B cell (primary cell): ENCODE results near the gene SYNJ2. TPM values are rescaled to one million over a fixed set of nuclear protein-coding genes. Genes with fewer than 3 reads are reported as not detected.

Experiments
- ATAC-seq: fragments of 200-7000 bp; cut with Tn5 transposase; one replicate; pipeline ENCODE4 v1.10.0; 2021; ENCODE audit warnings: low read depth, mild to moderate bottlenecking, moderate number of reproducible peaks, moderate library complexity
- CTCF ChIA-PET: fragments of 350-600 bp; sonication (Branson Sonifier 250); formaldehyde crosslinking; loops from one replicate; lab custom pipeline; 2021; ENCODE audit warnings: antibody characterized with exemption, inconsistent platforms; lab: Charles Lee
- POLR2A ChIA-PET: fragments of 350-600 bp; sonication (Branson Sonifier 250); formaldehyde crosslinking; loops from one replicate; lab custom pipeline; 2021; ENCODE audit warnings: antibody characterized with exemption; lab: Charles Lee
- DNase-seq: peaks from one replicate; pipeline ENCODE4 v3.0.0; 2013
- H2AFZ ChIP-seq: 2 replicates; pipeline ENCODE4 v1.6.1; 2012; ENCODE audit warnings: mild to moderate bottlenecking, low read depth, low read length; ENCODE audit not compliant: insufficient read depth, poor library complexity, severe bottlenecking
- H3K27ac ChIP-seq, 2 donors: 1 replicate in 1 of 2; 2 replicates in 1 of 2; pipeline ENCODE4 v1.5.1; 2012 to 2013; ENCODE audit warnings: low read length in 2 of 2, mild to moderate bottlenecking in 2 of 2, moderate library complexity in 1 of 2
- H3K27me3 ChIP-seq, 4 experiments: fragments of 200-600 bp in 1 of 4; sonication (generic) in 1 of 4; replicated peaks in 1 of 4; 1 replicate in 2 of 4; 2 replicates in 2 of 4; pipeline versions ENCODE4 v1.6.1 to v1.7.0; 2013 to 2016; ENCODE audit warnings: low read length in 3 of 4, mild to moderate bottlenecking in 2 of 4, mixed read lengths in 1 of 4, moderate library complexity in 1 of 4; ENCODE audit not compliant: insufficient read depth in 4 of 4, control insufficient read depth in 3 of 4; ENCODE audit errors: control extremely low read depth in 1 of 4
- H3K36me3 ChIP-seq, 2 experiments: replicated peaks in 1 of 2; 1 replicate in 1 of 2; 2 replicates in 1 of 2; pipeline versions ENCODE4 v1.6.1 to v1.7.1; 2013; ENCODE audit warnings: low read length in 1 of 2; ENCODE audit not compliant: insufficient read depth in 2 of 2, control insufficient read depth in 1 of 2; ENCODE audit errors: control extremely low read depth in 1 of 2, extremely low read depth in 1 of 2
- H3K4me1 ChIP-seq, 2 donors: fragments of 200-600 bp in 1 of 2; sonication (generic) in 1 of 2; 1 replicate in 1 of 2; 2 replicates in 1 of 2; pipeline versions ENCODE4 v1.5.1 to v1.6.1; 2013 to 2017; ENCODE audit warnings: low read length in 2 of 2; ENCODE audit not compliant: control insufficient read depth in 2 of 2, insufficient read depth in 2 of 2
- H3K4me2 ChIP-seq: replicated peaks from 2 replicates; pipeline ENCODE3; 2012; ENCODE audit warnings: mild to moderate bottlenecking, low read depth, low read length; ENCODE audit not compliant: poor library complexity, severe bottlenecking
- H3K4me3 ChIP-seq, 5 experiments: fragments of 200-600 bp in 1 of 5; sonication (generic) in 1 of 5; 1 replicate in 3 of 5; 2 replicates in 2 of 5; pipeline versions ENCODE4 v1.5.1 to v1.7.0; 2011 to 2016; ENCODE audit warnings: low read length in 4 of 5, mild to moderate bottlenecking in 4 of 5, low read depth in 2 of 5, control low read depth in 1 of 5, moderate library complexity in 1 of 5; ENCODE audit not compliant: insufficient read depth in 1 of 5; ENCODE audit errors: control extremely low read depth in 1 of 5, extremely low read depth in 1 of 5
- H3K79me2 ChIP-seq: fragments of 200-600 bp; sonication (generic); one replicate; pipeline ENCODE4 v1.6.0; 2016; ENCODE audit warnings: low read length; ENCODE audit not compliant: control insufficient read depth, insufficient read depth
- H3K9ac ChIP-seq: fragments of 200-600 bp; sonication (generic); 2 replicates; pipeline ENCODE4 v1.6.1; 2017; ENCODE audit warnings: mild to moderate bottlenecking, low read length, moderate library complexity
- H3K9me3 ChIP-seq, 3 donors: one replicate each; pipeline versions ENCODE4 v1.6.1 to v1.7.1; 2013; ENCODE audit warnings: low read length in 2 of 3; ENCODE audit not compliant: control insufficient read depth in 2 of 3, insufficient read depth in 1 of 3; ENCODE audit errors: control extremely low read depth in 1 of 3
- H4K20me1 ChIP-seq: 2 replicates; pipeline ENCODE4 v1.6.0; 2012; ENCODE audit warnings: mild to moderate bottlenecking, low read length; ENCODE audit not compliant: insufficient read depth, control insufficient read depth, poor library complexity, severe bottlenecking
- H3K27ac Mint-ChIP-seq: one replicate; pipeline ENCODE4 v1.8.0; 2021; ENCODE audit warnings: mixed read lengths
- H3K27me3 Mint-ChIP-seq: one replicate; pipeline ENCODE4 v1.8.0; 2021; ENCODE audit warnings: mixed read lengths
- H3K4me1 Mint-ChIP-seq: one replicate; pipeline ENCODE4 v1.8.0; 2021; ENCODE audit warnings: mixed read lengths
- H3K4me3 Mint-ChIP-seq: one replicate; pipeline ENCODE4 v1.8.0; 2021; ENCODE audit warnings: mixed read lengths
- H3K9me3 Mint-ChIP-seq: one replicate; pipeline ENCODE4 v1.8.0; 2022; ENCODE audit warnings: mixed read lengths; ENCODE audit not compliant: insufficient read depth
- CTCF ChIP-seq: fragments of 200-600 bp; IDR thresholded peaks from one replicate; pipeline ENCODE4 v1.8.0; 2022; ENCODE audit warnings: antibody characterized with exemption, mild to moderate bottlenecking
- EZH2 ChIP-seq: IDR thresholded peaks from 2 replicates; pipeline ENCODE4 v1.6.1; 2012; ENCODE audit warnings: borderline replicate concordance, low read depth, mild to moderate bottlenecking, moderate library complexity, low read length; ENCODE audit not compliant: insufficient read depth, poor library complexity, severe bottlenecking
- WGBS: methylation state at CpG from one replicate; pipeline ENCODE4 v1.1.5; 2013; ENCODE audit warnings: missing lambda C conversion rate; ENCODE audit not compliant: insufficient coverage; 5-methylcytosine and 5-hydroxymethylcytosine counted together
- intact Hi-C: fragments of 100-400 bp; cut with micrococcal nuclease; formaldehyde crosslinking; loops from one replicate; pipeline ENCODE4 v1.10.0; 2022
- polyA plus RNA-seq: library from polyadenylated mRNA; depleted of rRNA; stranded (reverse); fragments of >200 nt; gene quantifications from 2 replicates; pipeline ENCODE4 v1.2.3, GENCODE V29; 2012
- total RNA-seq, 2 donors: library from RNA; stranded (reverse); fragments of 120-200 nt in 1 of 2; gene quantifications; 1 replicate in 1 of 2; 2 replicates in 1 of 2; pipeline versions ENCODE4 v1.2.3 to v1.2.4, GENCODE V29; 2013 to 2022

The SYNJ2 gene
- total and polyA plus RNA-seq, 2 donors (not counting 1 experiment from before 2014, with no cell fraction given), result 5.2 to 11.4 TPM

GRCh38 chr6:158092806-158093205, 111.1 kb downstream of the SYNJ2 start:
- 97% methylated on average over 9 of the region's 9 CpGs for WGBS

GRCh38 chr6:158095031-158095430, 113.4 kb downstream of the SYNJ2 start:
- no peak for ATAC-seq
- Histone ChIP-seq H3K27ac (no peak overlapping the region), H3K27me3 (no peaks in the 10 kb centered on the region), H3K4me2 (no peak overlapping the region), H3K9ac (no peak overlapping the region), H3K79me2 (no peaks in the 10 kb centered on the region), H3K4me3 (no peak overlapping the region), H3K36me3 (peaks cover 1 to 31% of the 10 kb centered on the region in 2 experiments), H3K9me3 (no peaks in the 10 kb centered on the region), H4K20me1 (no peaks in the 10 kb centered on the region), H3K4me1 (no peaks in the 10 kb centered on the region), H2AFZ (no peak overlapping the region)
- intact Hi-C loops, result no loop called here
- no peak overlapping the region for H3K4me3 Mint-ChIP-seq
- TF ChIP-seq CTCF, result no peak
- no peak for TF ChIP-seq EZH2
- ChIA-PET CTCF (no interaction called here), POLR2A (no interaction called here)
- no peaks in the 10 kb centered on the region for H3K9me3 Mint-ChIP-seq
- no CpG with 5 or more reads among the region's 6 CpGs for WGBS
- no peaks in the 10 kb centered on the region for H3K27me3 Mint-ChIP-seq
- H3K4me1 Mint-ChIP-seq, result no peaks in the 10 kb centered on the region
- no peak overlapping the region for H3K27ac Mint-ChIP-seq
- DNase-seq, result no peak

More at GRCh38 chr6:158092806-158093205, 111.1 kb downstream of the SYNJ2 start:
- Histone ChIP-seq H3K9me3 (no peaks in the 10 kb centered on the region), H3K4me1 (no peaks in the 10 kb centered on the region), H3K27ac (no peak overlapping the region), H3K9ac (no peak overlapping the region), H4K20me1 (no peaks in the 10 kb centered on the region), H3K36me3 (peaks cover 1 to 41% of the 10 kb centered on the region in 2 experiments), H3K4me2 (no peak overlapping the region), H3K4me3 (no peak overlapping the region), H2AFZ (no peak overlapping the region), H3K79me2 (no peaks in the 10 kb centered on the region), H3K27me3 (no peaks in the 10 kb centered on the region)
- DNase-seq (no peak), ATAC-seq (no peak)
- Mint-ChIP-seq H3K4me3 (no peak overlapping the region), H3K27me3 (no peaks in the 10 kb centered on the region), H3K9me3 (no peaks in the 10 kb centered on the region), H3K4me1 (no peaks in the 10 kb centered on the region), H3K27ac (no peak overlapping the region)
- CTCF ChIA-PET, result no interaction called here
- intact Hi-C loops, result no loop called here
- POLR2A ChIA-PET, result no interaction called here
- TF ChIP-seq CTCF (no peak), EZH2 (no peak)
